OCI-LY3 (cell line): ENCODE results near the gene ZNF433.

ENCODE experiments used
- EZH2phosphoT487 ChIP-seq: fragments of 200-600 bp; shearing (Covaris generic); IDR thresholded peaks from 2 replicates; pipeline ENCODE4 v1.6.1; 2018; ENCODE audit warnings: antibody characterized with exemption, mixed run types, low read depth
- TF ChIP-seq, protein P1 (sequence below): fragments of 200-600, 300-600 bp; sonication (generic); IDR thresholded peaks from 2 replicates; pipeline ENCODE4 v1.5.1; 2014; ENCODE audit warnings: antibody characterized with exemption, low read length, low read depth

DNA sequence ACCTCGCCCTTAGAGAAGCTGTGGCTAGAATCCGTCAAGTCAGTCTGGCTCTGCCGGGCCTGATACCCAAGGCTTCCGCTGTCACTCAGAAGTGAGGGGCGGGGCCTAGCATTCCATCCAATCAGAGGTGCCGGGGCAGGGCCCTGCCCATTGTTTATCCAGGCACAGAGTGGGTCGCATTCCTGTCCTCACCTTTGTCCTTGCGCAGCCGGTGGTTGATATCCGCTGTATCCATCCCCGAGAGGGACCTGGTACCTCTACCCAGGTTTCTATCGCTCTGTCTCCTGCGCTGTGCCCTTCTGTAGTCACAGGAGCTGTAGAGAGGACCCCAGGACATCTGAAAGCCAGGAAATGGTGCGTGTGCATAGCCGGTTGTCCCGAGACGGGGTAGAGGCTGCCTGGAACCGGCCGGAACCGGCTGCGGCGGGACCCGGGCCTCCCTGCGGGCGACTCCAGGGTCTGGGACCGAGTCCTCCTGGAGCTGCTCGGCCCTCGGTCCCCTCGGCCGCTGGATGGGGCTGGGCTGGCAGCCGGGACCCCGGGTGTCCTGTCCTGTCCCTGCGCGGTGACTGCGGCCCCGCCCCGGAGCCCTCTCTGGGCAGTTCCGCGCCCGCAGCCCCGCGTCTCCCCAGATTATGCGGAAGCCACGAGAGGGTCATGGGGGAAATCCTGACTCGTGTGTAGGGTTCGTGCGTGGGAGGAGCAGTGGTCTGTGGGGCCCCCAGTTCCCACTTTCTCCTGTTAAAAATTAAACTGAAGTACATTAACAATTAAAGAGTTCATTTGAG is 70.4 kb downstream of the ZNF433 start, which contains the start of gene ZNF763:
- TF ChIP-seq, protein P1, sequence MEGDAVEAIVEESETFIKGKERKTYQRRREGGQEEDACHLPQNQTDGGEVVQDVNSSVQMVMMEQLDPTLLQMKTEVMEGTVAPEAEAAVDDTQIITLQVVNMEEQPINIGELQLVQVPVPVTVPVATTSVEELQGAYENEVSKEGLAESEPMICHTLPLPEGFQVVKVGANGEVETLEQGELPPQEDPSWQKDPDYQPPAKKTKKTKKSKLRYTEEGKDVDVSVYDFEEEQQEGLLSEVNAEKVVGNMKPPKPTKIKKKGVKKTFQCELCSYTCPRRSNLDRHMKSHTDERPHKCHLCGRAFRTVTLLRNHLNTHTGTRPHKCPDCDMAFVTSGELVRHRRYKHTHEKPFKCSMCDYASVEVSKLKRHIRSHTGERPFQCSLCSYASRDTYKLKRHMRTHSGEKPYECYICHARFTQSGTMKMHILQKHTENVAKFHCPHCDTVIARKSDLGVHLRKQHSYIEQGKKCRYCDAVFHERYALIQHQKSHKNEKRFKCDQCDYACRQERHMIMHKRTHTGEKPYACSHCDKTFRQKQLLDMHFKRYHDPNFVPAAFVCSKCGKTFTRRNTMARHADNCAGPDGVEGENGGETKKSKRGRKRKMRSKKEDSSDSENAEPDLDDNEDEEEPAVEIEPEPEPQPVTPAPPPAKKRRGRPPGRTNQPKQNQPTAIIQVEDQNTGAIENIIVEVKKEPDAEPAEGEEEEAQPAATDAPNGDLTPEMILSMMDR = no peak
- TF ChIP-seq EZH2phosphoT487 = no peak
